Measurements from ENCODE around the gene CCDC85B.

The CCDC85B gene

DNA sequence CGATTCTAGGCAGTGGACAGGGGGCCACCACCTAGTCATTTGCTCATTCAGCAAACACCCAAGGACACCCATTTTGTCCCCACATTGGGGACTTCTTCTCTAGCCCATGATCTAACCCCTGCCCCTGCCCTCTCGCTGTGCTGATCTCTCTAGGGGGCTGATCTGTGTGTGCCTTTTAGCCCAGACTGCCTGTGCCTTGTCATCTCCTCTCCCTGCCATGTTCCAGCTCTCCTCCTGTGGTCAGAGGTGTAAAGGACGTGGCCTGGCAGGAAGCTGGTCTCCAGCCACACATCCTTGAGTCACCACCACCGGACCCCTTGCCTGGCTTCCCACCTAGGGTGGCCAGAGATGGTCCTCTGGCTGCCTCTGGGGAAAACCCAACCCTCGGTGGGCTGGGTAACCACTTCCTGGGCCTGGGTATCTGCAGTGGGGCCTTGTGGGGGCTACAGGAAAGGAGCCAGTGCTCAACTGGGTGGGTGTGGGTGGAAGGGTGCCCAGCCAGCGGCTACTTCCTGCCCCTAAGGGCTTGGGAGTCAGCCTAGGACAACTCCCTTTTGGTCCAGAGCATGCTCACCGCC is 9.5 kb upstream of the CCDC85B start:
- H3K36me3 ChIP-seq (ENCODE audit: control insufficient read depth in 1 of 2, insufficient read depth in 2 of 2, low read length in 2 of 2) = peaks cover 15 to 30% of the 10 kb centered on the region in 2 donors
- H3K4me3 ChIP-seq (ENCODE audit: low read depth in 1 of 2, low read length in 2 of 2) = no peak overlapping the region
- no peaks in the 10 kb centered on the region for H3K27me3 ChIP-seq (ENCODE audit: control insufficient read depth in 1 of 2, insufficient read depth in 2 of 2, low read length in 2 of 2)
- peaks cover 4 to 7% of the 10 kb centered on the region in 2 donors for H3K4me1 ChIP-seq (ENCODE audit: control insufficient read depth in 1 of 2, insufficient read depth in 2 of 2, low read length in 2 of 2)
- H3K9ac ChIP-seq (ENCODE audit: low read depth in 1 of 2, low read length in 2 of 2) = no peak overlapping the region
- no peak overlapping the region for H3K27ac ChIP-seq (ENCODE audit: low read depth, low read length)
- no peaks in the 10 kb centered on the region for H3K9me3 ChIP-seq (ENCODE audit: control insufficient read depth in 1 of 2, low read length in 2 of 2)

DNA sequence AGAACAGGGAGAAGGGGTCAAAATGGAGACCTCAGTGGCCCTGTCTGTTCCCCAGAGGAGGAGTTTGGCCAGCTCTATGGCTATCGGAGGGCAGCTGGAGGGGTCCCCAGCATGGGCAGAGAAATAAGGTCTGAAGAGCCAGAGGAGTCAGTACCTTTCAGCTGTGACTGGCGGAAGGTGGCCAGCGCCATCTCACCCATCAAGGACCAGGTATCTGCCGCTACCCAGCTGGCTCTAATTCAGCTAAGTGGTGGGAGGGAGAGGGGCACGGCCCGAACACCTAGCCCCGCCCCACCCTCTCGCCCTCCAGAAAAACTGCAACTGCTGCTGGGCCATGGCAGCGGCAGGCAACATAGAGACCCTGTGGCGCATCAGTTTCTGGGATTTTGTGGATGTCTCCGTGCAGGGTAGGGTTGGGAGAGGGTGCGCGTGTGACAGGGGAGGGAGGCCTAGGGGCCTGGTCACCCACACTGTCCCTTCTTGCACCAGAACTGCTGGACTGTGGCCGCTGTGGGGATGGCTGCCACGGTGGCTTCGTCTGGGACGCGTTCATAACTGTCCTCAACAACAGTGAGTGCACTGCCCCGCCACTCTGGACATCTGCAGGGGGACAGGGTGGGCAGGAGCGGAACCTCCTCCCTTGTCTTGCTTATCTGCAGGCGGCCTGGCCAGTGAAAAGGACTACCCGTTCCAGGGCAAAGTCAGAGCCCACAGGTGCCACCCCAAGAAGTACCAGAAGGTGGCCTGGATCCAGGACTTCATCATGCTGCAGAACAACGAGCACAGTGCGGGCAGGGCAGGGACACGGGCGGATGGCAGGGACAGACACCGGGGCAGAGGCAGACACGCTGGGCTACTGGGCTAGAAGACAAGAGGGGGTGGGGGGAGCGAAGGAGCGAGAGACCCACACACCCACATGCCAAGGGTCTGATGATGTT is 8.1 kb upstream of the CCDC85B start:
- no peak overlapping the region for H3K27ac ChIP-seq (ENCODE audit: low read depth, low read length)
- H3K4me3 ChIP-seq (ENCODE audit: low read depth in 1 of 2, low read length in 2 of 2) = no peak overlapping the region
- H3K27me3 ChIP-seq (ENCODE audit: control insufficient read depth in 1 of 2, insufficient read depth in 2 of 2, low read length in 2 of 2) = no peaks in the 10 kb centered on the region
- peaks cover 16 to 19% of the 10 kb centered on the region in 2 donors for H3K4me1 ChIP-seq (ENCODE audit: control insufficient read depth in 1 of 2, insufficient read depth in 2 of 2, low read length in 2 of 2)
- H3K36me3 ChIP-seq (ENCODE audit: control insufficient read depth in 1 of 2, insufficient read depth in 2 of 2, low read length in 2 of 2) = peaks cover 15 to 32% of the 10 kb centered on the region in 2 donors
- H3K9me3 ChIP-seq (ENCODE audit: control insufficient read depth in 1 of 2, low read length in 2 of 2) = no peaks in the 10 kb centered on the region
- no peak overlapping the region for H3K9ac ChIP-seq (ENCODE audit: low read depth in 1 of 2, low read length in 2 of 2)

DNA sequence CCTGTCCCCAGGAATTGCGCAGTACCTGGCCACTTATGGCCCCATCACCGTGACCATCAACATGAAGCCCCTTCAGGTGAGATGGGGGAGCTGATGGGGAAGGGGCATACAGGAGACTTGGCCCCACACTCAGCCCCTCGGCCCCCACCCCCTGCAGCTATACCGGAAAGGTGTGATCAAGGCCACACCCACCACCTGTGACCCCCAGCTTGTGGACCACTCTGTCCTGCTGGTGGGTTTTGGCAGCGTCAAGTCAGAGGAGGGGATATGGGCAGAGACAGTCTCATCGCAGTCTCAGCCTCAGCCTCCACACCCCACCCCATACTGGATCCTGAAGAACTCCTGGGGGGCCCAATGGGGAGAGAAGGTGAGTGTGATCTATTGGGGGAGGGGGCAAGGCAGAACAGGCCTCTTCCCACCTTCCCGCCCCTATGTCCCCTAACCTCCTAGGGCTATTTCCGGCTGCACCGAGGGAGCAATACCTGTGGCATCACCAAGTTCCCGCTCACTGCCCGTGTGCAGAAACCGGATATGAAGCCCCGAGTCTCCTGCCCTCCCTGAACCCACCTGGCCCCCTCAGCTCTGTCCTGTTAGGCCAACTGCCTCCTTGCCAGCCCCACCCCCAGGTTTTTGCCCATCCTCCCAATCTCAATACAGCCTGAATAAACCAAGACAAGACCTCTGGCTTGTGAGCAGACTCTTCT is 7.3 kb upstream of the CCDC85B start:
- peaks cover 15 to 32% of the 10 kb centered on the region in 2 donors for H3K36me3 ChIP-seq (ENCODE audit: control insufficient read depth in 1 of 2, insufficient read depth in 2 of 2, low read length in 2 of 2)
- no peak overlapping the region for H3K27ac ChIP-seq (ENCODE audit: low read depth, low read length)
- peaks cover 21 to 26% of the 10 kb centered on the region in 2 donors for H3K4me1 ChIP-seq (ENCODE audit: control insufficient read depth in 1 of 2, insufficient read depth in 2 of 2, low read length in 2 of 2)
- no peak overlapping the region for H3K4me3 ChIP-seq (ENCODE audit: low read depth in 1 of 2, low read length in 2 of 2)
- no peak overlapping the region for H3K9ac ChIP-seq (ENCODE audit: low read depth in 1 of 2, low read length in 2 of 2)
- H3K27me3 ChIP-seq (ENCODE audit: control insufficient read depth in 1 of 2, insufficient read depth in 2 of 2, low read length in 2 of 2) = no peaks in the 10 kb centered on the region
- no peaks in the 10 kb centered on the region for H3K9me3 ChIP-seq (ENCODE audit: control insufficient read depth in 1 of 2, low read length in 2 of 2)

DNA sequence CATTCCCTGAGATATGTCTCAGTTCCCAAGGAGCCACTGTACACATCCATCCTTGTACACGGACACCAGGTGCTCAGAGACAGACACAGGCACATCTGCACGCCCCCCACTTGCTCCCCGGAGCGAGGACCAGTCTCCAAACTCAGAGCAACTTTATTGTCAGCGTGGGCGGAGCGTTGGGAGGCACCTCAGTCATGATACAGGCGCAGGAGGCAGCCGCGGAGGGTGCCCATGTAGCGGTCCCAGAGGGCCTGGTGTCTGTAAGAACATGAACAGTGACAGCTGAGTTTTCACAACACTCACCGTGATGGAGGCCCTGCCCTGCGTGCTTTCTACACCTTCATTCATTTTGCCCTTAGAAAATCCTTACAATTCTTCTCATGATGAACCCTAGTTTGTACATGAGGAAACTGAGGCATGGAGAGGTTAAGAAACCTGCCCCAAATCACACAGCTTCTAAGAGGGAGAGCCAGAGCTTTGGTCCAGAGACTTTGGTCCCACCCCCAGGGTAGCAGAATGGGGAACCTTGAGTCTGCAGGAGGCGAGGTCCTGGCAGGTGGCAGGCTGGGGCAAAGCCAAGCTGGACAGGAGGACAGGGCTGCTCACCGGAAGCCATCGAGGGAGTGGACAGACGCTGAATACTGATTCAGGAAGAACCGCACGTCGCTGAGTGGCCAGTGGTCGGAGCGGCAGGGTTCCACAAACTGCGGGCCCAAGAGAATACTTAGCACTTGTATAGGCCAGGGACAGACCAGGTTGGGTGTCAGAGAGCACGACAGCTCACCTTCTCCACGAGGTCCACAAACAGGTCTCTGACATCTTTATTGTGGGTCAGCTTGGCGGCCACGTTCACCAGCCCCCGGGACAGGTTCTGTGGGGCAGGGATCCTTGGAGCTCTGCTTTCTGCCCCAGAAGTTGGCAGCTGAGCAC is 6.4 kb upstream of the CCDC85B start:
- no peak overlapping the region for H3K9ac ChIP-seq (ENCODE audit: low read depth in 1 of 2, low read length in 2 of 2)
- peaks cover 25 to 32% of the 10 kb centered on the region in 2 donors for H3K4me1 ChIP-seq (ENCODE audit: control insufficient read depth in 1 of 2, insufficient read depth in 2 of 2, low read length in 2 of 2)
- H3K36me3 ChIP-seq (ENCODE audit: control insufficient read depth in 1 of 2, insufficient read depth in 2 of 2, low read length in 2 of 2) = peaks cover 15 to 32% of the 10 kb centered on the region in 2 donors
- no peak overlapping the region for H3K27ac ChIP-seq (ENCODE audit: low read depth, low read length)
- H3K4me3 ChIP-seq (ENCODE audit: low read depth in 1 of 2, low read length in 2 of 2) = no peak overlapping the region
- no peaks in the 10 kb centered on the region for H3K9me3 ChIP-seq (ENCODE audit: control insufficient read depth in 1 of 2, low read length in 2 of 2)
- no peaks in the 10 kb centered on the region for H3K27me3 ChIP-seq (ENCODE audit: control insufficient read depth in 1 of 2, insufficient read depth in 2 of 2, low read length in 2 of 2)

DNA sequence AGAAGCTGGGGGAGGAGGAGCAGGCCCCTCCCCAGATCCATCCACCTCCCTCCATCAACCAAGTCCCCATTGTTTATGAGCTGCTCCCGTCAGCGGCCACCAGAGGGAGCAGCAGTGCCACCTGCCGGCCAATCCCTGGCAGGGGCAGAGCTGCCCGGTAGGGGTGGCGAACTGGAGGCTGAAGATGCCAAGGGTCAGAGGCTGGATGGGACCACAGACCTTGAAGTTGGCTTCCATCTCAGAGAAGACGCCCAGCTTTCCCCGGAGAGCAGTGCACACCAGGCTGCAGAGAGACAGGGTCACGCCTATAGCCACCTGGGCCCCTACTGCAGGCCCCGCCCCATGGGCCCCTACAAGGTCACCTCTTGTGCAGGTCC is 5.8 kb upstream of the CCDC85B start:
- Histone ChIP-seq H3K9ac (ENCODE audit: low read depth in 1 of 2, low read length in 2 of 2) (no peak overlapping the region), H3K27ac (ENCODE audit: low read depth, low read length) (no peak overlapping the region), H3K9me3 (ENCODE audit: control insufficient read depth in 1 of 2, low read length in 2 of 2) (no peaks in the 10 kb centered on the region), H3K4me1 (ENCODE audit: control insufficient read depth in 1 of 2, insufficient read depth in 2 of 2, low read length in 2 of 2) (peaks cover 31 to 38% of the 10 kb centered on the region in 2 donors), H3K27me3 (ENCODE audit: control insufficient read depth in 1 of 2, insufficient read depth in 2 of 2, low read length in 2 of 2) (no peaks in the 10 kb centered on the region), H3K36me3 (ENCODE audit: control insufficient read depth in 1 of 2, insufficient read depth in 2 of 2, low read length in 2 of 2) (peaks cover 15 to 32% of the 10 kb centered on the region in 2 donors), H3K4me3 (ENCODE audit: low read depth in 1 of 2, low read length in 2 of 2) (peak overlapping the region in 1 of 2 donors; percentile 7)

DNA sequence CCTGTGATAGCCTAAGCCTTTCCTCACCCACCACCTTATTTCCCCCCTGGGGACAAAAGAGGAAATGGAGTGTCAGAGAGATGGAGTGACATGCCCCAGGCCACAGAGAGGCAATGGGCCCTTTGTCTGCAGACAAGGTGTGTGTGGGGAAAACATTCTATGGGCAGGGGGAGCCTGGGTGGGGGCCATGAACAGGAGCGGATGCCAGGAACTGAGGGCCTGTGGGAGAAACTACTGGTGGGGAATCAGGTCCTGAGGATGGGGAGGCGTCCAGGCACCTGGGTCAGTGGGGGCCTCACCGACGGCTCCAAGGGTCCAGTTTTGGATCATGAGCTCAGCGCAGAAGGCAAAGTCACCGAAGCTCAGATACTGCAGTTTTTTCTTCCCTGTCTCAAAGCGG is 5.2 kb upstream of the CCDC85B start:
- Histone ChIP-seq H3K4me3 (ENCODE audit: low read depth in 1 of 2, low read length in 2 of 2) (no peak overlapping the region), H3K27me3 (ENCODE audit: control insufficient read depth in 1 of 2, insufficient read depth in 2 of 2, low read length in 2 of 2) (no peaks in the 10 kb centered on the region), H3K9me3 (ENCODE audit: control insufficient read depth in 1 of 2, low read length in 2 of 2) (no peaks in the 10 kb centered on the region), H3K9ac (ENCODE audit: low read depth in 1 of 2, low read length in 2 of 2) (no peak overlapping the region), H3K4me1 (ENCODE audit: control insufficient read depth in 1 of 2, insufficient read depth in 2 of 2, low read length in 2 of 2) (peaks cover 36 to 43% of the 10 kb centered on the region in 2 donors), H3K36me3 (ENCODE audit: control insufficient read depth in 1 of 2, insufficient read depth in 2 of 2, low read length in 2 of 2) (peaks cover 15 to 32% of the 10 kb centered on the region in 2 donors), H3K27ac (ENCODE audit: low read depth, low read length) (no peak overlapping the region)

DNA sequence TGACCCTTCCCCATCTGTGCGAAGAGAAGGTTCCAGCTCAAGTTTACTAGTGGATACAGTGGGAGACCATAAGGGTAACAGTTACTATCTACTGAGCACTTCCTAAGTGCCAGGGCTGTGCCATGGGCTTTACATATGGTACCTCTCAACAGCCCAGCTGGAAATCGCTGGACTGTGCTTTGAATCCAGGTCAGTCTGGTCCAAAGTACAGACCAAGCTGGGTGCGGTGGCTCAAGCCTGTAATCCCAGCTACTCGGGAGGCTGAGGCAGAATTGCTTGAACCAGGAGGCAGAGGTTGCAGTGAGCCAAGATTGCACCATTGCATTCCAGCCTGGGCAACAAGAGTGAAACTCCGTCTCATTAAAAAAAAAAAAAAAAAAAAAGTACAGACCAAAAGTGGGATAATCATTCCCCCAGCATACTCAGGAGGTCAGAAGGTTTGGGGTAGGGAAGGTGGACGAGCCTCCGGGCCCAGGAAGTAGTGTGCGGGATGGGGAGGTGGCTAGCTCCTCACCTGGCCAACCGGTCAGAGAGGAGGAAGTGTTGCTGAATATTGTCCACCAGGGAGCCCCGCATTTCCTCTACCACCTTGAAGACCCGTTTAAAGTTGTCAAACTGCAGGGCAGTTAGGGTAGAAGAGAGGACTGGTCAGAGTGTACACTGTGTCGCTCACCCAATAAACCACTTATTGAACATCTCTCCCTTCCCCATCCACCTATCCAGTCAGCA is 4.5 kb upstream of the CCDC85B start:
- Histone ChIP-seq H3K36me3 (ENCODE audit: control insufficient read depth in 1 of 2, insufficient read depth in 2 of 2, low read length in 2 of 2) (peaks cover 15 to 32% of the 10 kb centered on the region in 2 donors), H3K9ac (ENCODE audit: low read depth in 1 of 2, low read length in 2 of 2) (no peak overlapping the region), H3K9me3 (ENCODE audit: control insufficient read depth in 1 of 2, low read length in 2 of 2) (no peaks in the 10 kb centered on the region), H3K4me1 (ENCODE audit: control insufficient read depth in 1 of 2, insufficient read depth in 2 of 2, low read length in 2 of 2) (peaks cover 36 to 45% of the 10 kb centered on the region in 2 donors), H3K27me3 (ENCODE audit: control insufficient read depth in 1 of 2, insufficient read depth in 2 of 2, low read length in 2 of 2) (no peaks in the 10 kb centered on the region), H3K4me3 (ENCODE audit: low read depth in 1 of 2, low read length in 2 of 2) (no peak overlapping the region), H3K27ac (ENCODE audit: low read depth, low read length) (no peak overlapping the region)

DNA sequence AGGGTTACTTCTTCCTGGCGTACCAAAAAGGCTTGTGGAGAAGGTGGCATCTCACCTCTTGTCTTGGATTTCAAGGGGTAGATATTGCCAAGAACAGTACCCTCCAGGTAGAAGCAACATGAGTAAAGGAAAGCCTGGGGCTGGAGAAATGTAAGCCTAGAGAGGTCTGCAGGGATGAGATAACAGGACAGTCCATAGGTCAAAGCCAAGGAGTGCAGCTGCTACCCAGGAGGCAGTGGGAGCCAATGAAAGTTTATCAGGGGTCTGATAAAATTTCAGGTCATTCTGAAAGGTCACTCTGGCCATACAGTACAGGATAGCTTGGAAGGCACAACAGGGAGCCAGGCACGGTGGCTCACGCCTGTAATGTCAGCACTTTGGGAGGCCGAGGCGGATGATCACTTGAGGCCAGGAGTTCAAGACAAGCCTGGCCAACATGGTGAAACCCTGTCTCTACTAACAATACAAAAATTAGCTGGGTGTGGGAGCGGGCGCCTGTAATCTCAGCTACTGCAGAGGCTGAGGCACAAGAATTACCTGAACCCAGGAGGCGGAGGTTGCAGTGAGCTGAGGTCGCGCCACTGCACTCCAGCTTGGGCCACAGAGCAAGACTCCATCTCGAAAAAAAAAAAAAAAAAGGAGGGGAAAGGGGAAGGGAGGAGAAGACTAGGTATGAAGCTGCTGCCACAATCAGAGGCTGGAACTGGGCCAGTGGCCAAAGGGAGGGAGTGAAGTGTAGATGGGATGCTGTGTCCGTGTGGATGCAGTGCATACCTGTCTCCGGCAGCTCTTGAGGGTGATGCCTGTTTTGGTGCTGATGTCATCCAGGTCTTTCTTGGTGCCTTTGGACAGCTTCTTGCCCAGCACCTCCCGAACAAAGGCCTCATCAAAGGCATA is 3.4 kb upstream of the CCDC85B start:
- H3K9me3 ChIP-seq (ENCODE audit: control insufficient read depth in 1 of 2, low read length in 2 of 2) = no peaks in the 10 kb centered on the region
- H3K4me3 ChIP-seq (ENCODE audit: low read depth in 1 of 2, low read length in 2 of 2) = peak overlapping the region; percentile 81 to 85
- peaks cover 45 to 56% of the 10 kb centered on the region in 2 donors for H3K4me1 ChIP-seq (ENCODE audit: control insufficient read depth in 1 of 2, insufficient read depth in 2 of 2, low read length in 2 of 2)
- H3K27me3 ChIP-seq (ENCODE audit: control insufficient read depth in 1 of 2, insufficient read depth in 2 of 2, low read length in 2 of 2) = peaks cover 0 to 3% of the 10 kb centered on the region in 2 donors
- peaks cover 15 to 32% of the 10 kb centered on the region in 2 donors for H3K36me3 ChIP-seq (ENCODE audit: control insufficient read depth in 1 of 2, insufficient read depth in 2 of 2, low read length in 2 of 2)
- H3K27ac ChIP-seq (ENCODE audit: low read depth, low read length) = peak overlapping the region; percentile 91
- peak overlapping the region; percentile 73 to 82 for H3K9ac ChIP-seq (ENCODE audit: low read depth in 1 of 2, low read length in 2 of 2)
